ENCODE results near the gene CTU2.

DNA sequence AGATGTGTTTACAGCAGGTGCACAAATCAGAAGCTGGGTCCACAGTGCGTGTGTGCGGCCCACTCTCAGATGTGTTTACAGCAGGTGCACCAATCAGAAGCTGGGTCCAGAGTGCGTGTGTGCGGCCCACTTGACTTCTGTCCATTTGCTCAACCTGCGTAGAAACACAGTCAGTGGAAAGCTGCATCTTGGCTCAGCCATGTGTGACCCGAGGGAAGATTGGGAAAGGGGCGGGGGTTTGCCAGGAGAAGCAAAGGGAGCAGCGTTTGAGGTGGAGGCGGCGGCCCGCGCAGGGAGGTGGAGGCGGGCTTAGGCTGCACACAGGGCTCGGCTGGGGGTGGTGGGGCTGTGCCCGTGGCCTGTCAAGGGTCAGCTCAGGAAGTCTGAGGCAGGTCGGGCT is 4.3 kb downstream of the CTU2 start:
- TF ChIP-seq, protein P1, sequence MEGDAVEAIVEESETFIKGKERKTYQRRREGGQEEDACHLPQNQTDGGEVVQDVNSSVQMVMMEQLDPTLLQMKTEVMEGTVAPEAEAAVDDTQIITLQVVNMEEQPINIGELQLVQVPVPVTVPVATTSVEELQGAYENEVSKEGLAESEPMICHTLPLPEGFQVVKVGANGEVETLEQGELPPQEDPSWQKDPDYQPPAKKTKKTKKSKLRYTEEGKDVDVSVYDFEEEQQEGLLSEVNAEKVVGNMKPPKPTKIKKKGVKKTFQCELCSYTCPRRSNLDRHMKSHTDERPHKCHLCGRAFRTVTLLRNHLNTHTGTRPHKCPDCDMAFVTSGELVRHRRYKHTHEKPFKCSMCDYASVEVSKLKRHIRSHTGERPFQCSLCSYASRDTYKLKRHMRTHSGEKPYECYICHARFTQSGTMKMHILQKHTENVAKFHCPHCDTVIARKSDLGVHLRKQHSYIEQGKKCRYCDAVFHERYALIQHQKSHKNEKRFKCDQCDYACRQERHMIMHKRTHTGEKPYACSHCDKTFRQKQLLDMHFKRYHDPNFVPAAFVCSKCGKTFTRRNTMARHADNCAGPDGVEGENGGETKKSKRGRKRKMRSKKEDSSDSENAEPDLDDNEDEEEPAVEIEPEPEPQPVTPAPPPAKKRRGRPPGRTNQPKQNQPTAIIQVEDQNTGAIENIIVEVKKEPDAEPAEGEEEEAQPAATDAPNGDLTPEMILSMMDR (IDR thresholded peaks at IDR 0.05 in 2 of 3, conservative IDR thresholded peaks at IDR 0.05 in 1 of 3; ENCODE audit: insufficient read depth in 2 of 3, low read depth in 1 of 3, low read length in 3 of 3), result no peak
- TF ChIP-seq BMI1 (IDR thresholded peaks at IDR 0.05; ENCODE audit: low read length) (no peak), GATA2 (CRISPR knock-in tag; IDR thresholded peaks at IDR 0.05) (no peak), ATF7 (IDR thresholded peaks at IDR 0.05) (no peak), TBL1XR1 (IDR thresholded peaks at IDR 0.05; ENCODE audit: low read length in 2 of 2) (no peak), POLR2A (conservative IDR thresholded peaks at IDR 0.05) (no peak), HDAC6 (IDR thresholded peaks at IDR 0.05; ENCODE audit: low read depth, low read length) (no peak)
- TF ChIP-seq, protein P2, sequence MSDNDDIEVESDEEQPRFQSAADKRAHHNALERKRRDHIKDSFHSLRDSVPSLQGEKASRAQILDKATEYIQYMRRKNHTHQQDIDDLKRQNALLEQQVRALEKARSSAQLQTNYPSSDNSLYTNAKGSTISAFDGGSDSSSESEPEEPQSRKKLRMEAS (CRISPR knock-in tag; IDR thresholded peaks at IDR 0.05), result no peak
- TF ChIP-seq, protein P3, sequence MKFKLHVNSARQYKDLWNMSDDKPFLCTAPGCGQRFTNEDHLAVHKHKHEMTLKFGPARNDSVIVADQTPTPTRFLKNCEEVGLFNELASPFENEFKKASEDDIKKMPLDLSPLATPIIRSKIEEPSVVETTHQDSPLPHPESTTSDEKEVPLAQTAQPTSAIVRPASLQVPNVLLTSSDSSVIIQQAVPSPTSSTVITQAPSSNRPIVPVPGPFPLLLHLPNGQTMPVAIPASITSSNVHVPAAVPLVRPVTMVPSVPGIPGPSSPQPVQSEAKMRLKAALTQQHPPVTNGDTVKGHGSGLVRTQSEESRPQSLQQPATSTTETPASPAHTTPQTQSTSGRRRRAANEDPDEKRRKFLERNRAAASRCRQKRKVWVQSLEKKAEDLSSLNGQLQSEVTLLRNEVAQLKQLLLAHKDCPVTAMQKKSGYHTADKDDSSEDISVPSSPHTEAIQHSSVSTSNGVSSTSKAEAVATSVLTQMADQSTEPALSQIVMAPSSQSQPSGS (CRISPR knock-in tag; IDR thresholded peaks at IDR 0.05), result no peak
- TF ChIP-seq, protein P4, sequence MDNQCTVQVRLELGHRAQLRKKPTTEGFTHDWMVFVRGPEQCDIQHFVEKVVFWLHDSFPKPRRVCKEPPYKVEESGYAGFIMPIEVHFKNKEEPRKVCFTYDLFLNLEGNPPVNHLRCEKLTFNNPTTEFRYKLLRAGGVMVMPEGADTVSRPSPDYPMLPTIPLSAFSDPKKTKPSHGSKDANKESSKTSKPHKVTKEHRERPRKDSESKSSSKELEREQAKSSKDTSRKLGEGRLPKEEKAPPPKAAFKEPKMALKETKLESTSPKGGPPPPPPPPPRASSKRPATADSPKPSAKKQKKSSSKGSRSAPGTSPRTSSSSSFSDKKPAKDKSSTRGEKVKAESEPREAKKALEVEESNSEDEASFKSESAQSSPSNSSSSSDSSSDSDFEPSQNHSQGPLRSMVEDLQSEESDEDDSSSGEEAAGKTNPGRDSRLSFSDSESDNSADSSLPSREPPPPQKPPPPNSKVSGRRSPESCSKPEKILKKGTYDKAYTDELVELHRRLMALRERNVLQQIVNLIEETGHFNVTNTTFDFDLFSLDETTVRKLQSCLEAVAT (IDR thresholded peaks at IDR 0.05), result no peak
